ENCODE measurements around the gene CBFB. TPM values are rescaled to one million over a fixed set of nuclear protein-coding genes. Genes with fewer than 3 reads are reported as not detected.
"Not testable (repeated sequence)": the region's sequence is repeated elsewhere in the genome, so short reads cannot be mapped to it uniquely, and the experiment has no call there.

Gene CBFB
- total RNA-seq, 3 donors from 2014 or later (not counting 1 experiment from before 2014, with no cell fraction given): 96.1 to 102 (median 97.2) TPM

GRCh38 chr16:67117716-67118115 lies 88.8 kb downstream of the CBFB start:
- H3K27me3 Mint-ChIP-seq (ENCODE audit: low read depth in 2 of 2): no peaks in the 10 kb centered on the region
- Histone ChIP-seq H3K27me3 (ENCODE audit: control insufficient read depth, insufficient read depth, low read length) (no peaks in the 10 kb centered on the region), H3K4me1 (ENCODE audit: control insufficient read depth, insufficient read depth, low read length) (no peaks in the 10 kb centered on the region), H3K4me3 (ENCODE audit: low read length) (no peak overlapping the region), H3K36me3 (ENCODE audit: control insufficient read depth, insufficient read depth, low read length) (peaks cover 19% of the 10 kb centered on the region), H3K27ac (ENCODE audit: low read length) (no peak overlapping the region), H3K9me3 (ENCODE audit: control insufficient read depth, insufficient read depth, low read length) (no peaks in the 10 kb centered on the region)
- no peak overlapping the region for H3K4me3 Mint-ChIP-seq
- H3K9me3 Mint-ChIP-seq: no peaks in the 10 kb centered on the region
- intact Hi-C loops (cut with micrococcal nuclease): no loop called here
- H3K36me3 Mint-ChIP-seq: no peaks in the 10 kb centered on the region
- no peak for ATAC-seq
- DNase-seq: no peak
- H3K4me1 Mint-ChIP-seq: peaks cover 4 to 16% of the 10 kb centered on the region in 2 donors
- WGBS (ENCODE audit: insufficient coverage): 90% methylated on average over 6 of the region's 9 CpGs
- TF ChIP-seq CTCF (IDR thresholded peaks at IDR 0.05): no peak
- H3K27ac Mint-ChIP-seq: no peak overlapping the region

GRCh38 chr16:67120025-67120424 lies 91.1 kb downstream of the CBFB start:
- no peak overlapping the region for H3K27ac ChIP-seq (ENCODE audit: low read length)
- H3K27me3 ChIP-seq (ENCODE audit: control insufficient read depth, insufficient read depth, low read length): no peaks in the 10 kb centered on the region
- ATAC-seq (no peak), DNase-seq (no peak)
- no peaks in the 10 kb centered on the region for H3K4me1 ChIP-seq (ENCODE audit: control insufficient read depth, insufficient read depth, low read length)
- no peak overlapping the region for H3K4me3 ChIP-seq (ENCODE audit: low read length)
- WGBS (ENCODE audit: insufficient coverage): 93% methylated on average over 5 of the region's 5 CpGs
- H3K9me3 Mint-ChIP-seq: no peaks in the 10 kb centered on the region
- H3K4me3 Mint-ChIP-seq: no peak overlapping the region
- intact Hi-C loops (cut with micrococcal nuclease): no loop called here
- no peaks in the 10 kb centered on the region for H3K9me3 ChIP-seq (ENCODE audit: control insufficient read depth, insufficient read depth, low read length)
- no peak for TF ChIP-seq CTCF (IDR thresholded peaks at IDR 0.05)
- H3K27ac Mint-ChIP-seq: no peak overlapping the region
- H3K4me1 Mint-ChIP-seq: peaks cover 0 to 8% of the 10 kb centered on the region in 2 donors
- H3K36me3 ChIP-seq (ENCODE audit: control insufficient read depth, insufficient read depth, low read length): peaks cover 28% of the 10 kb centered on the region
- no peaks in the 10 kb centered on the region for H3K27me3 Mint-ChIP-seq (ENCODE audit: low read depth in 2 of 2)
- H3K36me3 Mint-ChIP-seq: peaks cover 7% of the 10 kb centered on the region

GRCh38 chr16:67122799-67123198 lies 93.8 kb downstream of the CBFB start:
- H3K4me1 Mint-ChIP-seq; H3K4me1 ChIP-seq (ENCODE audit: control insufficient read depth, insufficient read depth, low read length); intact Hi-C loops (cut with micrococcal nuclease); H3K9me3 ChIP-seq (ENCODE audit: control insufficient read depth, insufficient read depth, low read length); H3K4me3 ChIP-seq (ENCODE audit: low read length); ATAC-seq; H3K4me3 Mint-ChIP-seq; H3K27me3 Mint-ChIP-seq (ENCODE audit: low read depth in 2 of 2); H3K27ac ChIP-seq (ENCODE audit: low read length); DNase-seq; H3K36me3 Mint-ChIP-seq; H3K27me3 ChIP-seq (ENCODE audit: control insufficient read depth, insufficient read depth, low read length); H3K27ac Mint-ChIP-seq; H3K9me3 Mint-ChIP-seq: not testable (repeated sequence)
- H3K36me3 ChIP-seq (ENCODE audit: control insufficient read depth, insufficient read depth, low read length): peaks cover 43% of the 10 kb centered on the region
- WGBS (ENCODE audit: insufficient coverage): 100% methylated on average over 5 of the region's 5 CpGs

DNA sequence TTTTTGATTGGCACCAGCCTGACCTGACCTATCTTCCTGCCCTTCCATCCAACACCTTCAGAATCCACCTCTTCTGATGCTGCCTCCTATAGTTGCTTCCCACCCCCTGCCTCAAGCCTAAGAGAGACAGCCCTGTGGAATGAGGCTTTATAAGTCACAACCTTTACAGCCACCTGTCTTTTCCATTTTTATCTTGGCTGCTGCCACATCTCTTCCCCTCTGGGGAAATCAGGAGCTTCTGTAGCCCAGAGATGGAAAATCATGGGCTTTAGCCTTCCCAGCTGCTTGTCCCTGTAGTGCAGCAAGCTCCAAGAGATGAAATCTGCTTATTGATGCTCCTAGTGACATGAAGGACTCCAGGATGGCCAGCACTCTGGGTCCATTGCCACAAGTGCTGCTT lies 99.5 kb downstream of the CBFB start:
- H3K27me3 ChIP-seq (ENCODE audit: control insufficient read depth, insufficient read depth, low read length): no peaks in the 10 kb centered on the region
- no peaks in the 10 kb centered on the region for H3K9me3 ChIP-seq (ENCODE audit: control insufficient read depth, insufficient read depth, low read length)
- H3K4me1 ChIP-seq (ENCODE audit: control insufficient read depth, insufficient read depth, low read length): no peaks in the 10 kb centered on the region
- no peak for ATAC-seq
- Mint-ChIP-seq H3K27ac (no peak overlapping the region), H3K4me1 (peaks cover 0 to 4% of the 10 kb centered on the region in 2 donors), H3K9me3 (no peaks in the 10 kb centered on the region), H3K27me3 (ENCODE audit: low read depth in 2 of 2) (no peaks in the 10 kb centered on the region), H3K36me3 (peaks cover 6% of the 10 kb centered on the region), H3K4me3 (no peak overlapping the region)
- no peak for DNase-seq
- peaks cover 43% of the 10 kb centered on the region for H3K36me3 ChIP-seq (ENCODE audit: control insufficient read depth, insufficient read depth, low read length)
- no peak overlapping the region for H3K4me3 ChIP-seq (ENCODE audit: low read length)
- intact Hi-C loops (cut with micrococcal nuclease): no loop called here
- H3K27ac ChIP-seq (ENCODE audit: low read length): no peak overlapping the region
- TF ChIP-seq CTCF (IDR thresholded peaks at IDR 0.05): no peak
